ENCODE results near the gene TDRD7.

TDRD7 gene

DNA sequence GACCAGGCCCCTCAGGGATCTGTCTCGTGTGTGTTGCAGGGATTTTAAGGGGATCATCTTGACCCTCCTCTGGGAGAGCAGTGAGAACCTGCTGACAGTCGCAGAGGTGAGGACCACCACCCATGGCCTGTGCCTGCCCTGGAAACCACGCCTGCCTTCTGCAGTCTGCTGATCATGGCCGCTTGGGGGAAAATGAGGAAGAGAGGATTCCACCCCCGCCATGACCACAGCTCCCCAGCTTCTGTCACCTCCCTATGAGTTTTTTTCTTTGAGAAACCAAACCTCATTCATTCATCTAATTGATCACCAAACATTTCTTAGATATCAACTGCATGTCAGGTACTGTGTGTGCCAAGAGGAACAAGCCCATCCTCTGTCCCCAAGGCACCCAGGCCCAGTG, 46.3 kb upstream of the TDRD7 start:
- no peak for TF ChIP-seq TAF1 (IDR thresholded peaks at IDR 0.05; ENCODE audit: borderline replicate concordance, insufficient read depth, low read length)
- no peak for TF ChIP-seq SIN3A (IDR thresholded peaks at IDR 0.05; ENCODE audit: borderline replicate concordance, insufficient read depth, low read length)
- TF ChIP-seq, protein P1, sequence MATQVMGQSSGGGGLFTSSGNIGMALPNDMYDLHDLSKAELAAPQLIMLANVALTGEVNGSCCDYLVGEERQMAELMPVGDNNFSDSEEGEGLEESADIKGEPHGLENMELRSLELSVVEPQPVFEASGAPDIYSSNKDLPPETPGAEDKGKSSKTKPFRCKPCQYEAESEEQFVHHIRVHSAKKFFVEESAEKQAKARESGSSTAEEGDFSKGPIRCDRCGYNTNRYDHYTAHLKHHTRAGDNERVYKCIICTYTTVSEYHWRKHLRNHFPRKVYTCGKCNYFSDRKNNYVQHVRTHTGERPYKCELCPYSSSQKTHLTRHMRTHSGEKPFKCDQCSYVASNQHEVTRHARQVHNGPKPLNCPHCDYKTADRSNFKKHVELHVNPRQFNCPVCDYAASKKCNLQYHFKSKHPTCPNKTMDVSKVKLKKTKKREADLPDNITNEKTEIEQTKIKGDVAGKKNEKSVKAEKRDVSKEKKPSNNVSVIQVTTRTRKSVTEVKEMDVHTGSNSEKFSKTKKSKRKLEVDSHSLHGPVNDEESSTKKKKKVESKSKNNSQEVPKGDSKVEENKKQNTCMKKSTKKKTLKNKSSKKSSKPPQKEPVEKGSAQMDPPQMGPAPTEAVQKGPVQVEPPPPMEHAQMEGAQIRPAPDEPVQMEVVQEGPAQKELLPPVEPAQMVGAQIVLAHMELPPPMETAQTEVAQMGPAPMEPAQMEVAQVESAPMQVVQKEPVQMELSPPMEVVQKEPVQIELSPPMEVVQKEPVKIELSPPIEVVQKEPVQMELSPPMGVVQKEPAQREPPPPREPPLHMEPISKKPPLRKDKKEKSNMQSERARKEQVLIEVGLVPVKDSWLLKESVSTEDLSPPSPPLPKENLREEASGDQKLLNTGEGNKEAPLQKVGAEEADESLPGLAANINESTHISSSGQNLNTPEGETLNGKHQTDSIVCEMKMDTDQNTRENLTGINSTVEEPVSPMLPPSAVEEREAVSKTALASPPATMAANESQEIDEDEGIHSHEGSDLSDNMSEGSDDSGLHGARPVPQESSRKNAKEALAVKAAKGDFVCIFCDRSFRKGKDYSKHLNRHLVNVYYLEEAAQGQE (IDR thresholded peaks at IDR 0.05; ENCODE audit: insufficient read depth in 1 of 2, low read depth in 2 of 2, low read length in 2 of 2), result no peak
- TF ChIP-seq FOXP2 (optimal IDR thresholded peaks at IDR 0.05; ENCODE audit: borderline replicate concordance, extremely low read depth, extremely low read length, insufficient read depth), result no peak
- TF ChIP-seq POLR2AphosphoS5 (IDR thresholded peaks at IDR 0.05; ENCODE audit: low read depth, low read length), result no peak

DNA sequence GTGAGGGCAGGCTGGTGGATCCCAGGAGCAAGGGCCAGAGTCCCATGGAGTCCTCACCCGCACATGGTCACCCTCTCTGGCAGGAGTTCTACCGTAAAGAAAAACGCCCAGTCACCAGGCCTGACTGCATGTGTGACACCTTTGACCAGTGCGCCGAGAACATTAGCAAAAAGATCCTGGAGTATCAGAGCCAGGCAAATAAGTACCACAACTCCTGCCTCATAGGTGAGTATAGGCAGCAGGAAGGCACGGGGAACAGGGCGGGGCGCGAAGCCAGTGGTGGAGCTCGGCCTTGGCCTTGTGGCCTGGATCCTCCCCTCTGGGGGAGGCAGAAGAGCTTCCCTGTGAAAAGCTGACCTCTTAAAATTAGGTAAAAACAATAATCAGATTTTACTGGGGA, 45.4 kb upstream of the TDRD7 start:
- TF ChIP-seq FOXP2 (optimal IDR thresholded peaks at IDR 0.05; ENCODE audit: borderline replicate concordance, extremely low read depth, extremely low read length, insufficient read depth), result no peak
- no peak for TF ChIP-seq SIN3A (IDR thresholded peaks at IDR 0.05; ENCODE audit: borderline replicate concordance, insufficient read depth, low read length)

DNA sequence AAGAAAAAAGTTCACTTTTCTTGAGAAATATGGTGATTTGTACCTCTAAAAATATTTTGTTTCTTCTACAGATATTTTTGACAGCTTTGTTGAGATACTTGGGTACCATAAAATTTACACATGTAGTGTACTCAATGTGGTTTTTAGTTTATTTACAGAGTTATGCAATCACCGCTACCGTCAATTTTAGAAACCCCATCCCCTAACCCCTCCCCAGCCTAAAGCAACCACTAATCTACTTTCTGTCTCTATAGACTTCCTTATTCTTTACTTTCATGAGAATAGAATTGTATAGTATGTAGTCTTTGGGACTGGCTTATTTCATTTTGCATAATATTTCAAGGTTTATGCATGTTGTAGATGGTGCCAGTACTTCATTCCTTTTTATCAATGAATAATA, 45.0 kb upstream of the TDRD7 start:
- TF ChIP-seq TAF1 (IDR thresholded peaks at IDR 0.05; ENCODE audit: borderline replicate concordance, insufficient read depth, low read length), result no peak
- TF ChIP-seq POLR2AphosphoS5 (IDR thresholded peaks at IDR 0.05; ENCODE audit: low read depth, low read length), result no peak

DNA sequence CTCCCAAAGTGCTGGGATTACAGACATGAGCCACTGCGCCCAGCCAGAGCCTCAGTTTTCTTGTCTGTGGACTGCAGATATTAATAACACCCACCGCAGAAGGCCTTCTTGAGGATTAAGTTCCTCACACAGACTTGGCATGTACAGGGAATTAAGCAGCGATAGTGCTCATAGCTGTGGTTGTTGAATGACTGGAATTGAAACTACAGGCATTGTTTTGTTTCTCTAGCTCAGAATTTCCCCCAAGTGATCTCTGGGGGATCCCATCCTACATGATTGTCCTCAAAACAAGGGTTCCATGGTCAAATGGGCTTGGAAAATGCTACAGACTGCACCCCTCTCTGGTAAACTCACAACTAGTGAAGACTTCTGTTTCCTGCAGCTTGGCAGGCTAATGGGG, 44.2 kb upstream of the TDRD7 start:
- no peak for TF ChIP-seq POLR2AphosphoS5 (IDR thresholded peaks at IDR 0.05; ENCODE audit: low read depth, low read length)
- TF ChIP-seq TAF1 (IDR thresholded peaks at IDR 0.05; ENCODE audit: borderline replicate concordance, insufficient read depth, low read length), result no peak
- no peak for TF ChIP-seq FOXP2 (optimal IDR thresholded peaks at IDR 0.05; ENCODE audit: borderline replicate concordance, extremely low read depth, extremely low read length, insufficient read depth)
- TF ChIP-seq, protein P1 (IDR thresholded peaks at IDR 0.05; ENCODE audit: insufficient read depth in 1 of 2, low read depth in 2 of 2, low read length in 2 of 2), result no peak
- TF ChIP-seq SIN3A (IDR thresholded peaks at IDR 0.05; ENCODE audit: borderline replicate concordance, insufficient read depth, low read length), result no peak

DNA sequence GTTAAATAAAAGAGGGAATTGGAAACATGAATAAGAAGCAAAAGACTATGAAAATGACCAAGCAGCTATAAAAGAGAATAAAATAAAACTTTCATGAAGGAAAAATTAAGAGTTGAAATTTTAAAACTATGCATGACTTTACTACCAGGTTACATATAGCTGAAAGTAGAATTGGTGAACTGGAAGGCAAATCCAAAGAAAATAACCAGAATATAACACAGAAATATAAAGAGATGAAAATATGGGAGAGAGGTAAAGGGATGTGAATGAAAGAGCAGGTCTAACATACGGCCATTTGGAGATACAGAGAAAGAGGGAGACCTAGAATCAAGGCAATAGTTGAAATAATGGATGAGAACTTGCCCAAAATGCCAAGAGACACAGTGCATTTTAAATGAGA, 42.9 kb upstream of the TDRD7 start:
- no peak for TF ChIP-seq POLR2AphosphoS5 (IDR thresholded peaks at IDR 0.05; ENCODE audit: low read depth, low read length)
- no peak for TF ChIP-seq SIN3A (IDR thresholded peaks at IDR 0.05; ENCODE audit: borderline replicate concordance, insufficient read depth, low read length)
- no peak for TF ChIP-seq TAF1 (IDR thresholded peaks at IDR 0.05; ENCODE audit: borderline replicate concordance, insufficient read depth, low read length)
- TF ChIP-seq FOXP2 (optimal IDR thresholded peaks at IDR 0.05; ENCODE audit: borderline replicate concordance, extremely low read depth, extremely low read length, insufficient read depth), result no peak
- TF ChIP-seq, protein P1 (IDR thresholded peaks at IDR 0.05; ENCODE audit: insufficient read depth in 1 of 2, low read depth in 2 of 2, low read length in 2 of 2), result no peak

DNA sequence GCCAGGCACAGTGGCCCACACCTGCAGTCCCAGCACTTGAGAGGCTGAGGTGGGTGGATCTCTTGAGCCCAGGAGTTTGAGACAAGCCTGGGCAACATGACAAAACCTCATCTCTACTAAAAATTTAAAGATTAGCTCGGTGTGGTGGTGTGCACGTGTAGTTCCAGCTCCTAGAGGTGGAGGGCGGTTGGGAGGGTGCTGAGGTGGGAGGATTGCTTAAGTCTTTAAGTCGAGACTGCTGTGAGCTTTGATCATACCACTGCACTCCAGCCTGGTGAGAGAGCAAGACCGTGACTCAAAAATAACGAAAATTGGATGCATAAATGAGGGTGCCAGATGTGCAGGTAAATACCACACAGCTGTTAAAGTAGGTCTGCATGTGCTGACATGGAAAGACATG, 39.3 kb upstream of the TDRD7 start:
- no peak for TF ChIP-seq SIN3A (IDR thresholded peaks at IDR 0.05; ENCODE audit: borderline replicate concordance, insufficient read depth, low read length)
- no peak for TF ChIP-seq FOXP2 (optimal IDR thresholded peaks at IDR 0.05; ENCODE audit: borderline replicate concordance, extremely low read depth, extremely low read length, insufficient read depth)
- no peak for TF ChIP-seq TAF1 (IDR thresholded peaks at IDR 0.05; ENCODE audit: borderline replicate concordance, insufficient read depth, low read length)

DNA sequence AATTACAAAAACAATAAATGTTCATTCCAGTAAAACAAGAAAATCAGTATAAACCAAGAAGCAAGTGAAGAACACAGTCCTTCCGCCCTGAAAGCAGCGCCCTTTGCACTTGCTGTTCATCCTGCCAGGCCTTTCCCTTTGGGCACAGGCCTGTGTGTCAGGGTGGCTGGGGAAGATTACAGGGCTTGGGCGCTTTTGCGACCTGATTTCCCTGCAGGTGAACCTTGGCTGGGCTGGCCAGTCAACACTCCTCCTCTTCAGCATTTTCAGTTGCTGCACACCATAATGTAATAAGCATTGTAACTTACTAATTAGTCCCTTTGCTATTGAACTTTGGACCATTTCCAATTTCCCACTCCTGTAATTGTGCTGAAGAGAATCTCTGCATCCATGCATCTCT, 38.6 kb upstream of the TDRD7 start:
- TF ChIP-seq POLR2AphosphoS5 (IDR thresholded peaks at IDR 0.05; ENCODE audit: low read depth, low read length), result no peak
- TF ChIP-seq, protein P1 (IDR thresholded peaks at IDR 0.05; ENCODE audit: insufficient read depth in 1 of 2, low read depth in 2 of 2, low read length in 2 of 2), result no peak
- TF ChIP-seq SIN3A (IDR thresholded peaks at IDR 0.05; ENCODE audit: borderline replicate concordance, insufficient read depth, low read length), result no peak
- no peak for TF ChIP-seq FOXP2 (optimal IDR thresholded peaks at IDR 0.05; ENCODE audit: borderline replicate concordance, extremely low read depth, extremely low read length, insufficient read depth)
